ENCODE data around the gene ARG2. TPM values are rescaled to one million over a fixed set of nuclear protein-coding genes. Genes with fewer than 3 reads are reported as not detected.

The ARG2 gene
- total RNA-seq, 3 donors from 2014 or later: 3.1 to 4.6 (median 4.3) TPM

Other genes with a start within 250 kb of the ARG2 start
- 1 to 10 TPM; 1.8 to 2.5 (median 2.4) TPM for gene PLEK2, start 207.8 kb upstream of the ARG2 start, total RNA-seq
- 1 to 10 TPM; 3.5 to 4.9 (median 4.2) TPM for gene TMEM229B, start 131.2 kb upstream of the ARG2 start, total RNA-seq
- gene PLEKHH1, start 86.6 kb upstream of the ARG2 start, total RNA-seq: 1 to 10 TPM; 1.1 to 2.3 (median 1.1) TPM
- 10 to 100 TPM; 37.2 to 41.4 (median 39.6) TPM for gene PIGH, start 19.7 kb upstream of the ARG2 start, total RNA-seq
- gene VTI1B, start 54.7 kb downstream of the ARG2 start, total RNA-seq: 10 to 100 TPM; 79.2 to 86.8 (median 80.1) TPM
- gene RDH11, start 75.8 kb downstream of the ARG2 start, total RNA-seq: 10 to 100 TPM; 37.9 to 43.3 (median 42.5) TPM
- under 1 TPM in 1 of 3 donors, not detected in 2; 0.15 TPM for gene RDH12, start 82.0 kb downstream of the ARG2 start, total RNA-seq
- gene ZFYVE26, start 196.7 kb downstream of the ARG2 start, total RNA-seq: 10 to 100 TPM; 12.3 to 13.6 (median 12.8) TPM
- gene RAD51B, start 199.9 kb downstream of the ARG2 start, total RNA-seq: 10 to 100 TPM; 10.6 to 16.1 (median 14.2) TPM